Measurements from ENCODE around the gene LRWD1.
"Not testable (repeated sequence)": the region's sequence is repeated elsewhere in the genome, so short reads cannot be mapped to it uniquely, and the experiment has no call there.

Gene LRWD1

DNA sequence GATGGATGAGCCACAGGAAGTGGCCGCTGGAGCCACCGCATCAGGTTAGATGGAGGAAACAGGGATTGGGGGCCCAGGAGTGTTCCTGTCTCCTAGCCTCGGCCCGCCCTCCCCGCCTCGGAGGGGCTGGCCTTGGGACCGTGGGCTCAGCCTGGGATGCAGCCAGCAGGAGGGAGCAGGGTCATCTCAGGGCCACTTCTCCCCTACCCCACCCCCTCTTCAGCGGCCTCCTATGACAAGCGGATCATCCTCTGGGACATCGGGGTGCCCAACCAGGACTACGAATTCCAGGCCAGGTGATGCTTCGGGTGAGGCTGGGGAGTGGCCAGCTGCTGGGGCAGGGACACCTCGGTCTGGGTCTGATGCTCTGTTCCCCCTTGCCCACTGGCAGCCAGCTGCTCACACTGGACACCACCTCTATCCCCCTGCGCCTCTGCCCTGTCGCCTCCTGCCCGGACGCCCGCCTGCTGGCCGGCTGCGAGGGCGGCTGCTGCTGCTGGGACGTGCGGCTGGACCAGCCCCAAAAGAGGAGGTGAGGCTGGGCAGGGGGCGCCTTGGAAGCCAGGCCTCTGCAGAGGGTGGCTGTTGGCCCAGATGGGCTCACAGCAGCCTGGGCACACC lies 4.7 kb downstream of the LRWD1 start:
- no peak for DNase-seq

DNA sequence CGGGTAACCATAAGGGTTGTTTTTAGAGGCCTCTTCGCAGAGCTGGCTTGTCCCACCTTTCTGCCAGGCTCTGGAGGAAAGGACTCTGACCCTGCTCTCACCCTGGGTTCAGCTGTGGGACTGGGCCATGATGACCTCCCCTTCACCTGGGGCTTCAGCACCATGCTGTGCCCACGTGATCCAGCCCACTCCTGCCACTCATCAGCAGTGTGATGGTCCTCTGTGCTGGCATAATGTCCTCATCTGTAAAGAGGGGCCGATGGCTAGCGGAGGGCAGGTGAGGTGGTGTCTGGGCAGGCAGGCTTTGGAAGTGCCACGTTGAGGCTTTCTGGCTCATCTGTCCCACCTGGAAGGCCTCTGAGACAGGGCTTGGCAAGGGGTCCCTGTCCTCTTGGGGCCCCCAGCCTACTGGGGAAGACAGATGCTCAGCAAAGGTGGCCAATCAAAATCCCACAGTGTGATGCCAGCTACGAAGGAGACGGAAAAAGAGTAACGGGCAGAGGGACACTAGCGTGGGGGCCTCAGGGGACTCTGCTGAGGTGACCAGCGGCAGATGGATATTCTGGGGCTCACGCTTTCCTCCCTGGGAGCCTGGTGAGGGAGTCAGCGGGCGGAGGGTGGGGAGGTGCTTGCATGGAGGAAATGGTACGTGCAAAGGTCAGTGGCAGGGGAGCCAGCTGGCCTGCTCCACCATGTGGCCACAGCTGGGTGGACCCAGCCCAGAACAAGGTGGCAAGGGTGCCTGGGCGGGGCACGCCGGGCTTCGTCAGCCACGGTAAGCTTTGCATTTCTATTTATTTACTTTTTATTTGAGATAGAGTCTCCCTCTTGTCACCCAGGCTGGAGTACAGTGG lies 5.4 kb downstream of the LRWD1 start:
- no peak for DNase-seq

DNA sequence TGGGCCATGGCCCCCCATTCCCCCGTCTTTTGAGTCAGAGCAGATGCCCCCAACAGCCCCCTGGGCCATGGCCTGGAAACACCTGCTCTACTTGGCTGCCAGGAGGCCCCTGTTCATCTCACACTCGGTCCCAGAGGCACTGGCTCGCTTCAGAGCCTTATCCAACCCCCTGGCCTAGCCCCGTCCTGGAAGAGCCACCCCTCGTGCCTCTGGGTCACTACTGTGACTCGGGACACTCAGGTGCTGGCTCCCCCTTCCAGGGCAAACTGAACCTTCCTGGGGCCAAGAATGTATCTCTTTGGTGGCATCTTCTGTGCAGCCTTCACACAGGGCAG lies 7.0 kb downstream of the LRWD1 start:
- no peak for DNase-seq

DNA sequence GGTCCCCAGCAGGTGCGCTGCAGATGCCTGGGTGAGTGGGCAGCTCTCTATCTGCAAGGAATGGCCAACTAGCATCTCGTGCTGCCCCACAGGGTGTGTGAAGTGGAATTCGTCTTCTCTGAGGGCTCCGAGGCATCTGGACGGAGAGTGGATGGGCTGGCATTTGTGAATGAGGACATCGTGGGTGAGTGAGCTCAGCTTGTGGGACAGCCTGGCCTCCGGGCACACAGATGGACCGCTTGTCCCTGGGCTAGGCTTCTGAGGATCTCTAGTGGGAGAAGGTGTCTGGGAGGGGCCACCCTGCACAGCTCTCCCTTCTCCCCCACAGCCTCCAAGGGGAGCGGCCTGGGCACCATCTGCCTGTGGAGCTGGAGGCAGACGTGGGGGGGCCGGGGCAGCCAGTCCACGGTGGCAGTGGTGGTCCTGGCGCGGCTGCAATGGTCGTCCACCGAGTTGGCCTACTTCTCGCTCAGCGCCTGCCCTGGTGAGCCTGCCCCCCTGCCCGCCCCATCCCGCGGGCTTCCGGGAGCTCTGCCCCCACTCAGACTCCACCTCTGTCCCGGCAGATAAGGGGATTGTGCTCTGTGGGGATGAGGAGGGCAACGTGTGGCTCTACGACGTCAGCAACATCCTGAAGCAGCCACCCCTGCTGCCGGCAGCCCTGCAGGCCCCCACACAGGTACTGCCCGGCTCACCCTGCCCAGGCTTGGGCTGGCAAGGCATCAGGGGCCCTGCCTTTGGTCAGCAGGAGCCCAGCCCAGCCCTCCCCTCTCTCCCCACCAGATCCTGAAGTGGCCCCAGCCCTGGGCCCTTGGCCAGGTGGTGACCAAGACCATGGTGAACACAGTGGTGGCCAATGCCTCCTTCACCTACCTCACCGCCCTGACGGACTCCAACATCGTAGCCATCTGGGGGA lies 7.6 kb downstream of the LRWD1 start:
- no peak for DNase-seq

DNA sequence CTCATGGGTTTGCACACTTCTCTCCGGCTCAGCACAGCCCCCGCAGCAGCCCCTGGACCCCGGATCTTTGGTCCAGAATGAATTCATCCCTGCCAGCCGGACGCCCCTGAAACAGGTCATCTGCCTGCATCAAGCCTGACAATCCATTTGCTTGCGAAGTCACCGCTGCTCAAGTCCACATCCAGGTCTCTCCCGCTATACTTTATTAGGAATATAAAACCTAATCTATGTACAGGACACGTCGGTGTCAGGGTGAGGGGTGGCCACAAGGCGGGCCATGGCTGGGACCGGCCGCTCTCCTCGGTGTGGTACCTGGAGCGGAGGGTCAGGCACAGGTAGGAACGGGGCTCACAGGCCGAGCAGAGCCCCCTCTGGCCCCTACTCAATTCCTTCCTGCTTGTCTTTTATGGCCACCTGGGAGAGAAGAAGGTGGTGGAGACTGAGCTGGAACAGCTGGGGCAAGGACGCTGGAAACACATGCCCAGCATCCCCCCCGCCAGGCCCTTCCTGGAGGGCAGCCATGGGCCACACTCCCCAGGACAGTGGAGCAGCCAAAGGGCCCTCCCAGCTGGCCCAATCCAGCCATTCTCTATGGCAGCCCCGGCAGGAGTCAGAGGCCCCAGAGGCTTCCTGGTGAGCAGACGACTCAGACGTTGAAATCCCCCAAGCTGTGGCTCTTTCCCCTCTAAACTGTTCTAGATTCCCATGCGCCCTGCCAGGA lies 8.6 kb downstream of the LRWD1 start:
- no peak for DNase-seq

DNA sequence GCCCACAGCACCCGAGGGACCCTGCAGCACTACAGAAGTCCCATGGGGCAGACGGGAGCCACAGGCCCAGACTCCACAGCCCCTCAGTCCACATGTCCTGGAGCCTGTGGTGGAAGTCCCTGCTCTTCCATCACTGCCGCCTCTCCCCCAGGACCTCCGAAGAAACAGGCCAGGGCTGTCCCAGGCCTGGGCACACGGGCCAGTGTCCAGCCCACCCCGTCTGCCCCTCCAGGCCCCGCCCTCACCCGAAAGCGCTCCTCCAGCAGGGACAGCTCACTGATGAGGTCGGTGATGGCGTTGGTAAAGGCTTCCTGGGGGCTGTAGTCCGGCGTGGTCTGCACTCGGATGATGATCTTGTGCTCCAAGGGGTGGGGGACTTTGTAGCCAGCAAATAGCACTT lies 9.3 kb downstream of the LRWD1 start:
- DNase-seq: not testable (repeated sequence)

DNA sequence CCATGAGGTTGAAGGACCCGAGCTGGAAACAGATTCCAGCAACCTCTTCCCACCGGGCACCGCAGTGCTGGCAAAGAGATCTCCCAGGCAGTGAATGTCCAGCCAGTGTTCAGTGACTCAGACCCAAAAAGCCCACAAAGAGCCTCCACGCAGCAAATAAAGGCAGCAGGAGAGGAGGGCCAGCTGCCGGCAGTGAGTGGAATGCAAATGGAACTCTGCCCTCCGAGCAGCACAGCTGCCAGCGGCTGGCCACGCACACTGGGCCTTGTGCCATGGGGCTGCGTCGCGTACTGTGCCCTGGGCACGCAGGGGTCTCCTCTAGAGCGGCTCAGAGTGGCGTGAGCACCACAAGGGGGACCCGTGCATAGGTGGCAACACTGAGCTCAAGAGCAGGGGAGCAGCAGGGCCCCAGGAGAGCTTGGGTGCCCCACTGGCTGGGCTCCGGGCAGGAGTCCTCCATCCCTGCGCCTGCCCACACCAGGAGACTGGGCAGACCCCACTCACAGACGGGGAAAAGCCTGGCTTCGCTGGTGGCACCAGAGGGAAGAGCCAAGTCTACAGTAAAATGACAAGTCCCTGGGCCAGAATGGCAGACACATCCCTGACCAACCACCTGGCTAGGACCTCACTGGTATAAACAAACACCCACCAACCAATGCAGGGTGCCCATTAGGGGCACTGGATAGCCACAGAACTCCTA lies 10.1 kb downstream of the LRWD1 start:
- not testable (repeated sequence) for DNase-seq

DNA sequence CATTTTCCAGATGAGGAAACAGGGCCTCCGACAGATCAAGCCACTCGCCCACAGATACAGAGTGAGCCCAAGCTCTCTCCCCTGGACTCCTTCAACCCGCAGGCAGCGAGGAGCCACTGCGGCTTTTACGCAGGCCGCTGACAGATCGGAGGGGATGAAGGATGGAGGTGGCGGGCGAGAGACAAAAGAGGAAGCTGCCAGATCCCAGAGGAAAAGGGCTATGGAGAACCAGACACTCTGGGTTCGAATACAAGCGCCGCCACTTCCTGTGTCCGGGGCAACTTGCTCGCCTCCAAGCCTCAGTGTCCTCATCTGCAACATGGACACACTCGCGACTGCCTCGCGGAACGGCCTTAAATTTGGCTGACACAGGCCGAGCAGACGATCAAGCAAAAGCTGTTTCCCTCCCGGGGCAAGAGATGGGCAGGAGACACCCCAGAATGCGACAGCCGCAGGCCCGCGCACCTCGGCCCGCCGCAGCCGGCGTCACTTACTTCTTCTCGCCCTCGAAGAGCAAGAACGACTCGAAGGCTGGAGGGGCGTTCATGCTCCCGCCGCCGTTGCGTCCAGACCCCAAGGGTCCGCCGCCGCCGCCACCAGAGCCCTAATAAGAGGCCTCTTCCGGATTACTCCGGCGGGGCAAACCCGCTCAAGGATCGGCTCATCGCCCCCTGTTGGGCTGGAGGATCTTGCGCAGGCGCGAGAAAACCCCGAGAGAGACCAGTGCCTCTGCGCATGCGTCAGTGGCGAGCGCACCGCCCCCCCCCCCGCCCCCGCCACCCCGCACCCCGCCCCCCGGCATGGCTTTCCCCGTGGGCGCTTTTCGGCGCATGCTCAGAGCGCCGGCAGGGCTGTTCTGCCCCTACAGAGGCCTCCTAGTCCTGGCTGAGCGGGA lies 13.8 kb downstream of the LRWD1 start, which contains the start of gene POLR2J:
Gene POLR2J, minus strand, starts transcription at position 609 of the 895 bp plus-strand sequence. Its CDS starts 62 bp downstream, at position 547.
- not testable (repeated sequence) for DNase-seq

DNA sequence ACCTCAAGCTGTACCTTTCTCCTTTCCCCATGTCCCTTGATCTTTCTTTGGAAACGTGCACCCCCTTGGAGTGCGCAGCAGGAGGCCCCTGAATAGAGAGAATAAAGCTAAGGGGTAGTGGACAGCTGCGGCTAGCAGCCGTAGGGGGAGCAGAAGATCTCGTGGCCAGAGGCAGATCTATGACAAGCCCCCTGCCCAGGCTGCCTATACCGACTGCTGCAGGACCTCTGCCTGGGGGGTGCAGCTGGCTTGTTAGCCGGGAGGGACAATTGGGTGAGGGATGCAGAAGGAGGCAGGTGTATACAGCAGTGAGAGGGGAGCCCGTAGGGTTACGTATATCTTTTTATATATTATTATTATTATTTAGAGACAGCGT lies 14.4 kb downstream of the LRWD1 start:
- DNase-seq: not testable (repeated sequence)

DNA sequence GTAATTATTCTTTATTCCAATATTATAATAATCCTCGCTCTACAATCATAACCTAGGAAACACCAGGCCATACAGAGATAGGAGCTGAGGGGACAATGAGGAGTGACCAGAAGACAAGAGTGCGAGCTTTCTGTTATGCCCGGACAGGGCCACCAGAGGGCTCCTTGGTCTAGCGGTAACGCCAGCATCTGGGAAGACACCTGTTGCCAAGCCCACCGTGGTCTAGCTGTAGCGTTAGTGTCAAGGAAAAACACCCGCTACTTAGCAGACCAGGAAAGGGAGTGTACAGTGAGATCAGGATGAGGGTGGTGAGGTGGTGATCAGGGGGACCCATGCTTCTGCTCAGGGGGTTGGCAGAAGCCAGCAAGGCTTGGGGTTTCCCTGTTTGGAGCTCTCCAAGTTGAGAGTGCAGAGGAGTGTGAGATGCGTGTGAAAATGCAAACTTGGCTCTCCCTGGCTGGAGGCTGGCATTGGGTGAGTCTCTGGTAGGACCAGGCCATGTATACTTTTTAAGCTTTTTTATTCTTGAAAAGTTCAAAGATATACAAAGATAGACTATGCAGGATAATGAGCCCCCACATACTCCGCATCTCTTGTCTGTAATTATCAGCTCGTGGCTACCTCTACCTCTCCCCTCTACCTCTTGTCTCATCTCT lies 15.3 kb downstream of the LRWD1 start:
- not testable (repeated sequence) for DNase-seq

DNA sequence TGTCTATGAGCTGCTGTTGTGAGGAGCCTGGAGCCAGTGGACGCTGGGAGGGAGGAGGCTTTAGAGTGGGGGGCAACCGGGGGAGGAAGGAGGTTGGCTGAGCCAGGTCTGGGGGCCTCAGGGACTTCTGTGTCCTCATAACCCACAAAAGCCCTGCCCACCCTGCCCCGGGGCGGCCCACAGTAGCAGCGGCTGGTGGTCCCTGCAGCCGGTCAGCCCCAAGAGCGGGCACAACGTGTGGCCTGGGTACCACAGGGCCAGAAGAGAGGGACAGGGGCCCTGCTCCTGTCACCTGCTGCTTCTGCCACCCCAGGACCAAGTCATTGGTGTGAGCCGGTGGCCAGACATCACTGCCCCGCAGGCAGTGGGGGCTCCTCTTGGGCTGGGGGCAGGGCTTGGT lies 17.2 kb downstream of the LRWD1 start:
- not testable (repeated sequence) for DNase-seq

DNA sequence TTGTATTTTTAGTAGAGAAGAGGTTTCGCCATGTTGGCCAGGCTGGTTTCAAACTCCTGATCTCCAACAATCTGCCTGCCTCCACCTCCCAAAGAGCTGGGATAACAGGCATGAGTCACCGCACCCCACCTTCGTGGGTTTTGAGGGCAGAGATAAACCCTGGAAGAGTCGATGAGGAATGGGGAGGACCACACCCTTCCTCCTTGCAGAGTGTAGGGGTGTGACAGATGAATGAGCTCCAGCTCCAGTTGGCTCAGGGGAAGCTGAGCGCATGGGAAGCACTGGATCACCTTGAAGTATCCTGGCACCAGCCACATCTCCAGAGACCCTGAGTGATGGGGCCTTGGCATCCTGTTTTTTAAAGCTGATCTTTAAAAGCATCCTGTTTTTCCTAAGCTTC lies 19.5 kb downstream of the LRWD1 start:
- DNase-seq: not testable (repeated sequence)

DNA sequence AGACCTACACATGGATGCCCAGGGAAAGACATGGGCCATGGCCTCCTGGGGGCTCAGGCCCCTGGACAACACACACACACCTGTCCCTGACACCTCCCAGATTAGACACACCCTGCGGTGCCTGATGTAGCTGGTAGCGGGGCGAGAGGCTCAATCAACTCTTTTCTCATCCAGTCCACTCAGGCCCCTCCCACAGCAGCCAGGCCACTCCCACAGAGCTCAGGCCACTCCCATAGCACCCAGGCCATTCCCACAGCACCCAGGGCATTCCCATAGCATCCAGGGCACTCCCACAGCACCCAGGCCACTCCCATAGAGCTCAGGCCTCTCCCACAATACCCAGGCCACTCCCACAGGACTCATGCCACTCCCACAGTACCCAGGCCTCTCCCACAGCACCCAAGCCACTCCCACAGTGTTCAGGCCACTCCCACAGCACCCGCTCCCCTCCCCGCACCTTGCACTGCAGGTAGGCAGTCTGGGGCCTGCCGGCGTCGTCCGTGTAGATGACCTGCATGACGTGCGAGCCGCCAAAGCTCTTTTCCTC lies 25.8 kb downstream of the LRWD1 start:
- DNase-seq: not testable (repeated sequence)

DNA sequence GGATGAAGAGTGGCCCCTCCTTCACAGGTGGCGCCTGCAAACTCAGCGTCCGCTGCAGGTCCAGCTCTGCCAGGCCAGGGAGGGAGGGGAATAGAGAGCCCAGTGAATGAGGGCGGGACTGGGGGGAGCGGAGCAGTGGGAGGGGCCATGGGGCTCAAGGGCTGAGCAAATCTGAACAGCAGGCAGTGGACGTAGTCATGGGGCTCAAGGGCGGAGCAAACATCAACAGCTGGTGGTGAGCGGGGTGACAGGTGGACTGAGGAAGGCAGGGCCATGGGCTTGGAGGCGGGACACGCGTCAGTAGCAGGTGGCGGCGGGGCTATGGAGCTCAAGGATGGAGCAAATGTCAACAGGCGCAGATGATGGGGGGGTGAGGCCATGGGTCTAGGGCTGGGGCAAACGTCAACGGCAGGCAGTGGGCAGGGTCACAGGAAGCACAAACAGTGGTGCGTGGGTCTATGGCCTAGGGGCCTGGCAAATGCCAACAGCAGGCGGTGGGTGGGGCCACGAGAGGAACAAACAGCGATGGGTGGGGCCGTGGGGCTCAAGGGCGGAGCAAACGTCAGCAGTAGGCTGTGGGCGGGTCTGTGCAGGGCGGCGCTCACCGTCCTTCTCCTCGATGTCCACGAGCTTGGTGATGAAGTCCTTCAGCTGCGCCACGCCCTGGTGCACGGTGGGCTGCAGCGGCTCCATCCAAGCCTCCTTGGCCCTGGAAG lies 28.6 kb downstream of the LRWD1 start:
- not testable (repeated sequence) for DNase-seq

DNA sequence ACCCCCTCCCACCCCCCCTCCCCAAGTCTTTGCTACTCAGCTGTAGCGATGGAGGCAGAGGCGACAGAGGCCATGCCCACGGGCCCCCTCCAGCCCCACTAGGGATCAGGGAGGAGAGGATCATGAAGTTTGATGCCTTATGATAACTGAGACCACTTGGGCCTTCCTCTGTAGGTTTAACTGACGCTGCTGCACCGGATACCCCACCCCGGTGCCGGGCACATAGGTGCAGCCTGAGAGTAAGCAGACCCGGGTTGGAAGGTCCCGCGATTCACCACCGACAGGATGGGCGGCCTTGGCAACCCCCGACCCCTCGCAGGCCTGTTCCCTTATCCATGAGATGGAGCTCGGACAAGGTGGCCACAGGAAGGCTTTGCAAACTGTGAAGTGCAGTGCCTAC lies 29.2 kb downstream of the LRWD1 start:
- DNase-seq: not testable (repeated sequence)

DNA sequence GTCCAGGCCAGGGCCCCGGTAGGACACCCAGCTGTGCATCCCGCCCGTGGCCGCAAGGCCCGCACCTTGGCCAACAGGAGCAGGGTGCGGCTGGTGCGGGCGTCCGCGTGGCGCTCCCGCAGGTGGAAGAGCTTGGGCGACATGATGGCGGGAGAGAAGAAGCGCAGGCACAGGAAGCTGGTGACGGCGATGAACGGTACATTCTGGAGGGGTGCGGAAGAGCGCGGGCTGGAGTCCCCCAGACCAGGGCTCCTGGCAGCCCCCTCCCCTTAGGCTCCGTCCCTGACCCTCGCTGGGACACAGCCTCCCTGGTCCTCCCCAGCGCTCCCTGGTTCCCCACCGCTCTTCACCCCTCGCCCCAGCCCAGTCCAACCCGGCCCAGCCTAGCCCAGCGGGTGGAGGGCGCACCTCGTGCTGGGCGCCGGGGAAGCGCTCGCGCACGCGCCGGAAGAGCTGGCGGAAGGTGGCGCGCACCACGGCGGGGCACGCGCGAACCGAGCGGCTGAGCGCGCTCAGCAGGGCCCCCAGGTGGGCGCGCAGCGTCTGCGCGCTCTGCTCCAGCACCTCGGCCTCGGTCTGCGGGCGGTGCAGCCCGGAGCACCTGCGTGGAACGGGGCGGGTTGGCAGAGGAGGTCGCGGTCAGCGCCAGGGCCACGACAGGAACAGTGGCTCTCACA lies 29.8 kb downstream of the LRWD1 start:
- not testable (repeated sequence) for DNase-seq

DNA sequence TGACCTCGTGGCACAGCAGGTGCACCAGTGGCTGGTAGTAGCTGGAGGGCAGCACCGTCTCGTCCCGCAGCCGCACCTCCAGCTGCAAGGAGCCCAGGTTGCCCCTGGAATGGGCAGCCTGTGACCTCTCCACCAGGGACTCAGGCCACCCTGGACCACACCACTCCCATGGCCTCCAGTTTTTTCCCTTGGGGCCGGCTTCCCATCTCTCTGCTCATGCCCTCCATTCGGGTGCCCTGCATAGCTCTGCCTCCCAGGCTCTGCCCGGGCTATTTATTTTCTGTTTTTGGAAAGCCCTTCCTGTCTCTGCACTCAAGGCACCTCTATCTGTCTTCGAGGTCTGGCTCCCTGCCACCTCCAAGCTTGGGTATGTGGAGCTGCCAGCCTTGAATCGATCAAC lies 32.1 kb downstream of the LRWD1 start:
- not testable (repeated sequence) for DNase-seq

DNA sequence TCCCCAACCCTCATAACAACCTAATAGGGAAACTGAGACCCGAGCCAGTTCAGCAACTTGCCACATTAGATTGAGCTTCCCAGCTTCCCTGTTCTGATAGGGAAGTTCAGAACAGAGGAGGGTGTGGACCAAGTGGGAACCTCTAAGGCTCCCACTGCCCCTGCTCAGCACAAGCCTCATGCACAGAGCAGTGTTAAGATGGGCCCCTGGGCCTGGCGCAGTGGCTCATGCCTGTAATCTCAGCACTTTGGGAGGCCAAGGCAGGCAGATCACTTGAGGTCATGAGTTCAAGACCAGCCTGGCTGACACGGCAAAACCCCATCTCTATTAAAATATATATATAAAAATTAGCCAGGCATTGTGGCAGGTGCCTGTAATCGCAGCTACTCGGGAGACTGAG lies 32.5 kb downstream of the LRWD1 start:
- DNase-seq: not testable (repeated sequence)

DNA sequence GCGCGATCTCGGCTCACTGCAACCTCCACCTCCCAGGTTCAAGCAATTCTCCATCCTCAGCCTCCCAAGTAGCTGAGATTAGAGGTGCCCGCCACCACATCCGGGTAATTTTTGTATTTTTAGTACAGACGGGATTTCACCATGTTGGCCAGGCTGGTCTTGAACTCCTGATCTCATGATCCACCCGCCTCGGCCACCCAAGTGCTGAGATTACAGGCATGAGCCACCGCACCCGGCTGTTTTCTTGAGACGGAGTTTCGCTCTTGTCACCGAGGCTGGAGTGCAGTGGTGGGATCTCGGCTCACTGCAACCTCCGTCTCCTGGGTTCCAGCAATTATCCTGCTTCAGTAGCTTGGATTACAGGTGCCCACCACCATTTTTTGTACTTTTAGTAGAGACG lies 33.5 kb downstream of the LRWD1 start:
- DNase-seq: not testable (repeated sequence)

Data from COR-L47 (cell line).